Kidney (tissue), 14 donors: ENCODE data around the gene LRRC10. TPM values are rescaled to one million over a fixed set of nuclear protein-coding genes. Genes with fewer than 3 reads are reported as not detected.

Experiments used
- DNase-seq, 5 donors: peaks; one replicate each; pipeline ENCODE4 v3.0.0-alpha.2; 2013 to 2020
- FAIRE-seq: peaks from 2 replicates; lab custom pipeline; 2012; peaks lifted over from hg19 to GRCh38; lab: Jason Lieb, UNC
- H3K27ac ChIP-seq, 2 donors: one replicate each; pipeline ENCODE4 v1.7.0; 2013; ENCODE audit warnings: low read depth in 2 of 2, low read length in 2 of 2, inconsistent platforms in 1 of 2
- H3K27me3 ChIP-seq: one replicate; pipeline ENCODE4 v1.7.1; 2013; ENCODE audit warnings: low read length, inconsistent platforms; ENCODE audit not compliant: control insufficient read depth, insufficient read depth
- H3K36me3 ChIP-seq, 3 donors: one replicate each; pipeline versions ENCODE4 v1.7.0 to v1.7.1; 2013; ENCODE audit warnings: low read length in 3 of 3, control low read depth in 1 of 3, inconsistent platforms in 1 of 3; ENCODE audit not compliant: insufficient read depth in 3 of 3, control insufficient read depth in 2 of 3
- H3K4me1 ChIP-seq, 3 donors: one replicate each; pipeline versions ENCODE4 v1.7.0 to v1.7.1; 2013; ENCODE audit warnings: low read length in 3 of 3, inconsistent platforms in 1 of 3, low read depth in 1 of 3; ENCODE audit not compliant: control insufficient read depth in 2 of 3, insufficient read depth in 2 of 3
- H3K4me3 ChIP-seq, 3 donors: one replicate each; pipeline versions ENCODE4 v1.7.0 to v1.8.1; 2013; ENCODE audit warnings: low read length in 3 of 3, control low read depth in 1 of 3, inconsistent platforms in 1 of 3
- H3K9ac ChIP-seq, 3 donors: one replicate each; pipeline versions ENCODE4 v1.7.0 to v1.7.1; 2013; ENCODE audit warnings: low read length in 3 of 3, control low read depth in 1 of 3, inconsistent platforms in 1 of 3
- H3K9me3 ChIP-seq, 3 donors: one replicate each; pipeline versions ENCODE4 v1.7.0 to v1.7.1; 2013; ENCODE audit warnings: low read length in 3 of 3, control low read depth in 1 of 3, inconsistent platforms in 1 of 3; ENCODE audit not compliant: control insufficient read depth in 2 of 3, insufficient read depth in 1 of 3
- intact Hi-C: fragments of 100-400 bp; cut with DNase I; formaldehyde crosslinking; loops from one replicate; pipeline ENCODE4 v1.11.1; 2022
- polyA plus RNA-seq: library from polyadenylated mRNA; stranded (reverse); fragments of 350-450 nt; fragmentation: Illumina TruSeq; extraction: RNeasy Lipid Tissue Mini Kit (QIAGEN cat#74804); gene quantifications from one replicate; pipeline ENCODE4 v1.2.3, GENCODE V29; 2014; ENCODE audit warnings: low read depth, low replicate concordance; ENCODE audit not compliant: insufficient read depth
- total RNA-seq: library from RNA; stranded (reverse); fragmentation: NEBNext Ultra II Directional; extraction: Animal tissue kit (Norgen Biotek cat#: 25700); gene quantifications from one replicate; pipeline ENCODE4 v1.2.1, GENCODE V29; 2021
- TF ChIP-seq, protein P1 (sequence below): IDR thresholded peaks from 3 replicates; pipeline ENCODE4 v1.5.1; 2012; ENCODE audit warnings: mild to moderate bottlenecking, moderate library complexity, borderline replicate concordance; ENCODE audit not compliant: insufficient read depth; ENCODE audit errors: extremely low read depth
- donor health status: control.
- donor health status: control.
- donor health status: control.
- donor health status: control.
- donor health status: control.
- donor health status: DM: yes; HTN: yes; CAD: no.
- donor health status: Normal renal cell carcinoma (clear cell type).

Gene LRRC10
- total and polyA plus RNA-seq, 2 donors from 2014 or later, result not detected

GRCh38 chr12:69619050-69619449, 8.3 kb upstream of the LRRC10 start:
- TF ChIP-seq, protein P1, sequence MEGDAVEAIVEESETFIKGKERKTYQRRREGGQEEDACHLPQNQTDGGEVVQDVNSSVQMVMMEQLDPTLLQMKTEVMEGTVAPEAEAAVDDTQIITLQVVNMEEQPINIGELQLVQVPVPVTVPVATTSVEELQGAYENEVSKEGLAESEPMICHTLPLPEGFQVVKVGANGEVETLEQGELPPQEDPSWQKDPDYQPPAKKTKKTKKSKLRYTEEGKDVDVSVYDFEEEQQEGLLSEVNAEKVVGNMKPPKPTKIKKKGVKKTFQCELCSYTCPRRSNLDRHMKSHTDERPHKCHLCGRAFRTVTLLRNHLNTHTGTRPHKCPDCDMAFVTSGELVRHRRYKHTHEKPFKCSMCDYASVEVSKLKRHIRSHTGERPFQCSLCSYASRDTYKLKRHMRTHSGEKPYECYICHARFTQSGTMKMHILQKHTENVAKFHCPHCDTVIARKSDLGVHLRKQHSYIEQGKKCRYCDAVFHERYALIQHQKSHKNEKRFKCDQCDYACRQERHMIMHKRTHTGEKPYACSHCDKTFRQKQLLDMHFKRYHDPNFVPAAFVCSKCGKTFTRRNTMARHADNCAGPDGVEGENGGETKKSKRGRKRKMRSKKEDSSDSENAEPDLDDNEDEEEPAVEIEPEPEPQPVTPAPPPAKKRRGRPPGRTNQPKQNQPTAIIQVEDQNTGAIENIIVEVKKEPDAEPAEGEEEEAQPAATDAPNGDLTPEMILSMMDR, result no peak
- Histone ChIP-seq H3K9me3 (no peaks in the 10 kb centered on the region), H3K36me3 (no peaks in the 10 kb centered on the region), H3K27me3 (no peaks in the 10 kb centered on the region), H3K9ac (no peak overlapping the region), H3K27ac (no peak overlapping the region), H3K4me3 (no peak overlapping the region), H3K4me1 (no peaks in the 10 kb centered on the region)
- DNase-seq (peak in 1 of 5 donors; percentile 7), FAIRE-seq (no peak)
- intact Hi-C loops, result no loop called here

- Histone ChIP-seq H3K27me3 (no peaks in the 10 kb centered on the region), H3K9me3 (no peaks in the 10 kb centered on the region), H3K4me3 (no peak overlapping the region), H3K4me1 (no peaks in the 10 kb centered on the region), H3K36me3 (no peaks in the 10 kb centered on the region), H3K9ac (no peak overlapping the region), H3K27ac (no peak overlapping the region)
- intact Hi-C loops, result no loop called here
- DNase-seq (no peak), FAIRE-seq (no peak)
- TF ChIP-seq, protein P1, result no peak
Observed at GRCh38 chr12:69616025-69616424, 5.3 kb upstream of the LRRC10 start.

DNA sequence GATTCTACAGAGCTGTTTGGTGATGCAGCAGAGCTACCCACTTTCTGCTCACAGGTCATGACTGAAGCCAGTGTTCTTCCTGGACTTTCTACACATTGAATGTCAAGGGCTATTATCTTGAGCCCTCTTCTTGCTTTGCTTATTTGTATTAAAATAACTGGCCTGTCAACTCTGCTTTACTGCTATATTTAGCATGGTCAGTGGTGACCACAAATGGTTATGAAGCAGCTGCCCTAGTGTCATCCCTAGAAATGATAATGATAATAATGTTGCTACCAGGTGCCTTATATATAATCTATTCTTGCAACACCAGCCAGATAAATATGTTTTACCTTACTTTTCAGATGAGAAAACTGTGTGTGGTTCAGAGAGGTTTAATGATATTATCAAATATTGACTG, 2.6 kb upstream of the LRRC10 start:
- Histone ChIP-seq H3K4me3 (no peak overlapping the region), H3K36me3 (no peaks in the 10 kb centered on the region), H3K27ac (no peak overlapping the region), H3K9me3 (no peaks in the 10 kb centered on the region), H3K9ac (no peak overlapping the region), H3K4me1 (no peaks in the 10 kb centered on the region), H3K27me3 (no peaks in the 10 kb centered on the region)
- FAIRE-seq (no peak), DNase-seq (no peak)
- intact Hi-C loops, result no loop called here
- TF ChIP-seq, protein P1, result no peak

DNA sequence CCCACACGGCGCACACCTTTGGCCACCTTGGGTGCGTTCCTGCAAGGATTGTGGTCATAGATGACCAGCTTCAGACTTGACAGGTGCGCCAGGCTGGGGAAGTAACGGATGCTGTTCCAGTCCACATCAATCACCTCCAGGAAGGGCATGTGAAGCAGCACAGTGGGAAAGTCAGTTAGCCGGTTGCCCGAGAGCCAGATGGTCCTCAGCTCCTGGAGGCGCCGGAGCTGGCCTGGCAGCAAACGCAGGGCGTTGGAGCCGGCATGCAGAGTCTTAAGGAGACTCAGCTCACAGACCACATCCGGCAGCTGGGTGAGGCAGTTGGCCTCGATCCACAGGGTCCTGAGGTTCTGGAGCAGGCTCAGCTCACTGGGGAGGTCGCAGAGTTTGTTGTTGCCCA, 581 bp downstream of the LRRC10 start:
- TF ChIP-seq, protein P1, result no peak
- Histone ChIP-seq H3K9me3 (no peaks in the 10 kb centered on the region), H3K4me1 (no peaks in the 10 kb centered on the region), H3K36me3 (no peaks in the 10 kb centered on the region), H3K27ac (no peak overlapping the region), H3K4me3 (no peak overlapping the region), H3K9ac (no peak overlapping the region), H3K27me3 (no peaks in the 10 kb centered on the region)
- no peak for FAIRE-seq
- no peak for DNase-seq
- intact Hi-C loops, result no loop called here
